GM12874 (cell line): ENCODE measurements around the gene TMX1.

Source experiments
- CTCF ChIP-seq: IDR thresholded peaks from 2 replicates; pipeline ENCODE4 v1.5.1; 2011; ENCODE audit warnings: low read depth, mild to moderate bottlenecking, control low read depth, low read length, moderate library complexity; ENCODE audit not compliant: insufficient read depth

Gene TMX1

GRCh38 chr14:51284241-51284640 is 44.2 kb downstream of the TMX1 start:
- no peak for TF ChIP-seq CTCF

- no peak for TF ChIP-seq CTCF
These were observed 45.1 kb downstream of the TMX1 start for GRCh38 chr14:51285120-51285519.

GRCh38 chr14:51289169-51289568 is 49.1 kb downstream of the TMX1 start:
- no peak for TF ChIP-seq CTCF

- no peak for TF ChIP-seq CTCF
These were observed 50.1 kb downstream of the TMX1 start for GRCh38 chr14:51290132-51290531.

GRCh38 chr14:51291016-51291415 is 51.0 kb downstream of the TMX1 start:
- TF ChIP-seq CTCF, result no peak

GRCh38 chr14:51293149-51293911 is 53.3 kb downstream of the TMX1 start:
- TF ChIP-seq CTCF, result no peak

- TF ChIP-seq CTCF, result no peak
These were observed 53.9 kb downstream of the TMX1 start for GRCh38 chr14:51293912-51294389.
